ENCODE data around the gene ARHGAP32.

DNA sequence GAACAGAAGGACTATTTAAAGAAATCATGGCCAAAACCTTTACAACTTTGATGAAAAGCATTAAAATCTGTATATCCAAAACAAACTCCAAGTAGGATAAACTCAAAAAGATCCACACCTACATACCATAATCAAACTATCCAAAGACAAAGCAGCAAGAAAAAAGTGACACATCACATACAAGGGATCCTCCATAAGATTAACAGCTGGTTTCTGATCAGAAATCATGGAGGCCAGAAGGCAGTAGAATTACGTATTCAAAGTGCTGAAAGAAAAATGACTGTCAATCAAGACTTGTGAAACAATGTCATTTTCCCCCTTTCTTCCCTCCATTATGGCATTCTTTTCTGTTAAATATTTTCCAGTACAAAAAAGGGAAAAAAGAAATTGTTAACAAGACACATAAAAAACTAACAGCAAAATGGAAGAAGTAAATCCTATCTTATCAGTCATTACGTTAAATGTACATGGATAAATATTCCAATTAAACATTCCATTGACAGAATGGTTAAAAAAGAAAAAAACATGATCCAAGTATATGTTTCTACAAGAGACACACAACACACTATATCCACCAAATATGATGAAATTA is 34.2 kb upstream of the ARHGAP32 start:
- no peak for TF ChIP-seq POLR2A (IDR thresholded peaks at IDR 0.05; ENCODE audit: low read length)
- TF ChIP-seq GATA1 (IDR thresholded peaks at IDR 0.05; ENCODE audit: low read depth, low read length), result no peak

Measured in erythroblast (primary cell).